Measurements from ENCODE around the gene SV2B.

- no peak for TF ChIP-seq EZH2 (IDR thresholded peaks at IDR 0.05; ENCODE audit: low read depth)
- no peak for TF ChIP-seq CTCF (conservative IDR thresholded peaks at IDR 0.05)
Measured at GRCh38 chr15:91183596-91183995, 83.5 kb downstream of the SV2B start.
